Neural cell (in vitro differentiated cells): ENCODE measurements around the gene JADE1. TPM values are rescaled to one million over a fixed set of nuclear protein-coding genes. Genes with fewer than 3 reads are reported as not detected.

Experiments
- H2AFZ ChIP-seq: fragments of 200-600, 300-800 bp; sonication (generic), shearing (Covaris generic); 2 replicates; pipeline ENCODE4 v1.6.0; 2014; ENCODE audit warnings: low read depth, mild to moderate bottlenecking, antibody characterized with exemption, low read length, moderate library complexity
- H3F3A ChIP-seq: fragments of 200-600 bp; shearing (Covaris generic); 2 replicates; pipeline ENCODE4 v1.6.1; 2016; ENCODE audit warnings: mild to moderate bottlenecking, moderate library complexity, mixed read lengths, antibody characterized with exemption, low read length; ENCODE audit not compliant: insufficient read depth, poor library complexity, severe bottlenecking
- H3K27ac ChIP-seq: fragments of 200-600, 300-800 bp; sonication (generic), shearing (Covaris generic); 2 replicates; pipeline ENCODE4 v1.5.1; 2014; ENCODE audit warnings: mild to moderate bottlenecking, low read length, moderate library complexity
- H3K27me3 ChIP-seq: fragments of 300-800, 200-600 bp; sonication (generic), shearing (Covaris generic); 2 replicates; pipeline ENCODE4 v1.6.0; 2014; ENCODE audit warnings: mild to moderate bottlenecking, low read depth, low read length, moderate library complexity; ENCODE audit not compliant: insufficient read depth
- H3K36me3 ChIP-seq: fragments of 300-800, 200-600 bp; sonication (generic), shearing (Covaris generic); 2 replicates; pipeline ENCODE4 v1.5.1; 2014; ENCODE audit warnings: mild to moderate bottlenecking, antibody characterized with exemption, low read length, moderate library complexity; ENCODE audit not compliant: insufficient read depth
- H3K4me2 ChIP-seq: fragments of 300-800, 200-600 bp; sonication (generic), shearing (Covaris generic); 2 replicates; pipeline ENCODE4 v1.6.0; 2014; ENCODE audit warnings: mild to moderate bottlenecking, low read length
- H3K4me3 ChIP-seq: fragments of 300-800, 200-600 bp; sonication (generic), shearing (Covaris generic); 2 replicates; pipeline ENCODE4 v1.5.1; 2014; ENCODE audit warnings: mild to moderate bottlenecking, low read length, moderate library complexity
- H3K79me2 ChIP-seq: fragments of 200-600 bp; shearing (Covaris generic); replicated peaks from 2 replicates; pipeline ENCODE4 v1.6.0; 2014; ENCODE audit warnings: mild to moderate bottlenecking, low read length, moderate library complexity; ENCODE audit not compliant: insufficient read depth
- H3K9ac ChIP-seq: fragments of 300-800, 200-600 bp; sonication (generic), shearing (Covaris generic); 2 replicates; pipeline ENCODE4 v1.6.1; 2016; ENCODE audit warnings: mild to moderate bottlenecking, low read length, mixed read lengths
- H3K9me2 ChIP-seq: fragments of 200-600 bp; shearing (Covaris generic); 2 replicates; pipeline ENCODE4 v1.6.1; 2016; ENCODE audit warnings: mild to moderate bottlenecking, low read length, mixed read lengths; ENCODE audit not compliant: insufficient read depth
- H3K9me3 ChIP-seq: fragments of 200-600, 300-800 bp; sonication (generic), shearing (Covaris generic); 2 replicates; pipeline ENCODE4 v1.6.1; 2016; ENCODE audit warnings: mild to moderate bottlenecking, mixed run types, low read length, moderate library complexity, mixed read lengths
- H4K20me1 ChIP-seq: fragments of 200-600 bp; shearing (Covaris generic); 2 replicates; pipeline ENCODE4 v1.6.1; 2016; ENCODE audit warnings: mild to moderate bottlenecking, mixed run types; ENCODE audit not compliant: insufficient read depth
- CTCF ChIP-seq: fragments of 450-650 bp; IDR thresholded peaks from 2 replicates; pipeline ENCODE4 v1.5.1; 2014; ENCODE audit warnings: antibody characterized with exemption, mild to moderate bottlenecking, moderate library complexity; ENCODE audit not compliant: poor library complexity, severe bottlenecking
- EP300 ChIP-seq: fragments of 450-650 bp; conservative IDR thresholded peaks from 2 replicates; pipeline ENCODE4 v1.6.1; 2014; ENCODE audit warnings: antibody characterized with exemption, mild to moderate bottlenecking, moderate library complexity; ENCODE audit not compliant: poor library complexity, severe bottlenecking
- EZH2 ChIP-seq: fragments of 200-600, 300-800 bp; shearing (Covaris generic), sonication (generic); IDR thresholded peaks from 2 replicates; pipeline ENCODE4 v1.6.1; 2014; ENCODE audit warnings: antibody characterized with exemption, low read length, borderline replicate concordance, mild to moderate bottlenecking; ENCODE audit not compliant: insufficient read depth, poor library complexity, severe bottlenecking
- MXI1 ChIP-seq: fragments of 450-650 bp; conservative IDR thresholded peaks from 2 replicates; pipeline ENCODE4 v1.6.1; 2014; ENCODE audit warnings: antibody characterized with exemption, mild to moderate bottlenecking; ENCODE audit not compliant: poor library complexity, severe bottlenecking
- POLR2AphosphoS5 ChIP-seq: IDR thresholded peaks from 2 replicates; pipeline ENCODE4 v1.6.1; 2012
- RAD21 ChIP-seq: fragments of 450-650 bp; conservative IDR thresholded peaks from 2 replicates; pipeline ENCODE4 v1.6.1; 2014; ENCODE audit warnings: antibody characterized with exemption, mild to moderate bottlenecking, moderate library complexity
- REST ChIP-seq: IDR thresholded peaks from 2 replicates; pipeline ENCODE4 v1.6.1; 2012; ENCODE audit warnings: borderline replicate concordance
- SMC3 ChIP-seq: fragments of 450-650 bp; conservative IDR thresholded peaks from 2 replicates; pipeline ENCODE4 v1.6.1; 2014; ENCODE audit warnings: antibody characterized with exemption, mild to moderate bottlenecking, moderate library complexity; ENCODE audit not compliant: poor library complexity
- TAF1 ChIP-seq: IDR thresholded peaks from 2 replicates; pipeline ENCODE4 v1.6.1; 2012; ENCODE audit warnings: low read depth
- polyA plus RNA-seq: library from polyadenylated mRNA; depleted of rRNA; stranded (reverse); fragments of >200 nt; gene quantifications from 2 replicates; pipeline ENCODE4 v1.2.3, GENCODE V29; 2014

The JADE1 gene
- polyA plus RNA-seq, 1 donor from 2014 or later = 14.5 TPM

- H3K4me3 ChIP-seq = peak overlapping the region; percentile 61
- H3F3A ChIP-seq = no peaks in the 10 kb centered on the region
- peak overlapping the region; percentile 82 for H3K27ac ChIP-seq
- H3K4me2 ChIP-seq = peak overlapping the region; percentile 72
- H3K9me2 ChIP-seq = no peaks in the 10 kb centered on the region
- H3K27me3 ChIP-seq = no peaks in the 10 kb centered on the region
- no peaks in the 10 kb centered on the region for H3K36me3 ChIP-seq
- peak overlapping the region; percentile 60 for H3K9ac ChIP-seq
- peak; percentile 33 for TF ChIP-seq SMC3
- no peak for TF ChIP-seq CTCF
- TF ChIP-seq EZH2 = no peak
- peak; percentile 62 for TF ChIP-seq EP300
- peak; percentile 87 for TF ChIP-seq REST
- peak; percentile 36 for TF ChIP-seq RAD21
- peak; percentile 89 for TF ChIP-seq POLR2AphosphoS5
- H3K9me3 ChIP-seq = no peaks in the 10 kb centered on the region
- no peaks in the 10 kb centered on the region for H4K20me1 ChIP-seq
- peaks cover 25% of the 10 kb centered on the region for H3K79me2 ChIP-seq
- peak overlapping the region; percentile 38 for H2AFZ ChIP-seq
Observed at GRCh38 chr4:128831531-128832242, 22.2 kb downstream of the JADE1 start.

- Histone ChIP-seq H3K27ac (peak overlapping the region; percentile 82), H3K9me2 (no peaks in the 10 kb centered on the region), H4K20me1 (no peaks in the 10 kb centered on the region), H3K36me3 (no peaks in the 10 kb centered on the region), H3K4me2 (peak overlapping the region; percentile 72), H3K4me3 (peak overlapping the region; percentile 61), H3F3A (no peaks in the 10 kb centered on the region), H3K79me2 (peaks cover 23% of the 10 kb centered on the region), H3K9ac (peak overlapping the region; percentile 60), H2AFZ (no peak overlapping the region), H3K9me3 (no peaks in the 10 kb centered on the region), H3K27me3 (no peaks in the 10 kb centered on the region)
- TF ChIP-seq TAF1 = no peak
- no peak for TF ChIP-seq SMC3
- no peak for TF ChIP-seq POLR2AphosphoS5
- TF ChIP-seq EP300 = no peak
- TF ChIP-seq EZH2 = no peak
- no peak for TF ChIP-seq CTCF
- no peak for TF ChIP-seq MXI1
- no peak for TF ChIP-seq RAD21
- TF ChIP-seq REST = no peak
Observed at GRCh38 chr4:128832243-128832625, 22.7 kb downstream of the JADE1 start.
